ENCODE data around the gene CTNND1.

GRCh38 chr11:57735619-57736298 is 25.8 kb upstream of the CTNND1 start:
- TF ChIP-seq CTCF (tag by site-specific recombination; IDR thresholded peaks at IDR 0.05) (no peak), REST (tag by site-specific recombination; IDR thresholded peaks at IDR 0.05) (no peak), WT1 (tag by site-specific recombination; IDR thresholded peaks at IDR 0.05) (no peak)
